Osteocyte (in vitro differentiated cells): Measurements from ENCODE around the gene FUBP1. TPM values are rescaled to one million over a fixed set of nuclear protein-coding genes. Genes with fewer than 3 reads are reported as not detected.
"Not testable (repeated sequence)": the region's sequence is repeated elsewhere in the genome, so short reads cannot be mapped to it uniquely, and the experiment has no call there.

Source experiments
- DNase-seq: peaks from one replicate; pipeline ENCODE4 v3.0.0; 2021; ENCODE audit warnings: mixed read lengths; ENCODE audit not compliant: unreplicated experiment; ENCODE audit errors: extremely low spot score
- H3K27ac Mint-ChIP-seq: one replicate; pipeline ENCODE4 v1.8.0; 2021; ENCODE audit warnings: mild to moderate bottlenecking, mixed read lengths; ENCODE audit not compliant: unreplicated experiment
- H3K27me3 Mint-ChIP-seq: one replicate; pipeline ENCODE4 v1.8.0; 2021; ENCODE audit warnings: mixed read lengths; ENCODE audit not compliant: unreplicated experiment
- H3K36me3 Mint-ChIP-seq: one replicate; pipeline ENCODE4 v1.8.0; 2021; ENCODE audit warnings: mixed read lengths; ENCODE audit not compliant: unreplicated experiment
- H3K4me1 Mint-ChIP-seq: one replicate; pipeline ENCODE4 v1.8.0; 2021; ENCODE audit warnings: mixed read lengths; ENCODE audit not compliant: unreplicated experiment
- H3K4me3 Mint-ChIP-seq: one replicate; pipeline ENCODE4 v1.8.0; 2021; ENCODE audit warnings: mild to moderate bottlenecking, moderate library complexity, mixed read lengths; ENCODE audit not compliant: unreplicated experiment
- H3K9me3 Mint-ChIP-seq: one replicate; pipeline ENCODE4 v1.8.0; 2021; ENCODE audit warnings: mixed read lengths; ENCODE audit not compliant: unreplicated experiment
- CTCF ChIP-seq: fragments of 200-600 bp; sonication (generic); IDR thresholded peaks from 2 replicates; pipeline ENCODE4 v1.5.0; 2021; ENCODE audit warnings: antibody characterized with exemption, mild to moderate bottlenecking, moderate library complexity
- total RNA-seq: library from RNA; stranded (reverse); gene quantifications from 2 replicates; pipeline ENCODE4 v1.2.1, GENCODE V29; 2021

FUBP1 gene
- total RNA-seq, 1 donor from 2014 or later = 126 TPM

GRCh38 chr1:78005448-78005722 is 26.5 kb upstream of the FUBP1 start:
- no peaks in the 10 kb centered on the region for H3K27me3 Mint-ChIP-seq
- DNase-seq = no peak
- no peak for TF ChIP-seq CTCF
- H3K4me3 Mint-ChIP-seq = peak overlapping the region; percentile 93
- H3K27ac Mint-ChIP-seq = peak overlapping the region; percentile 97
- H3K4me1 Mint-ChIP-seq = peaks cover 50% of the 10 kb centered on the region
- no peaks in the 10 kb centered on the region for H3K9me3 Mint-ChIP-seq
- peaks cover 2% of the 10 kb centered on the region for H3K36me3 Mint-ChIP-seq

GRCh38 chr1:78004719-78005447 is 26.0 kb upstream of the FUBP1 start, which contains the start of gene DNAJB4:
Gene DNAJB4 (plus strand): TSS chr1:78004939. CDS start chr1:78005111, 172 bp downstream.
- Mint-ChIP-seq H3K36me3 (peaks cover 1% of the 10 kb centered on the region), H3K4me1 (peaks cover 46% of the 10 kb centered on the region), H3K27me3 (no peaks in the 10 kb centered on the region), H3K27ac (peak within 1 kb of the TSS; percentile 97), H3K4me3 (peak within 1 kb of the TSS; percentile 93), H3K9me3 (no peaks in the 10 kb centered on the region)
- no peak for TF ChIP-seq CTCF
- no peak for DNase-seq

GRCh38 chr1:78003882-78004718 is 25.2 kb upstream of the FUBP1 start:
- Mint-ChIP-seq H3K4me1 (peaks cover 38% of the 10 kb centered on the region), H3K9me3 (no peaks in the 10 kb centered on the region), H3K36me3 (no peaks in the 10 kb centered on the region), H3K27me3 (no peaks in the 10 kb centered on the region), H3K4me3 (peak overlapping the region; percentile 93), H3K27ac (peak overlapping the region; percentile 97)
- DNase-seq = no peak
- TF ChIP-seq CTCF = no peak

GRCh38 chr1:78003070-78003746 is 24.3 kb upstream of the FUBP1 start:
- no peak for TF ChIP-seq CTCF
- no peaks in the 10 kb centered on the region for H3K36me3 Mint-ChIP-seq
- peak overlapping the region; percentile 97 for H3K27ac Mint-ChIP-seq
- peaks cover 33% of the 10 kb centered on the region for H3K4me1 Mint-ChIP-seq
- H3K9me3 Mint-ChIP-seq = no peaks in the 10 kb centered on the region
- H3K27me3 Mint-ChIP-seq = no peaks in the 10 kb centered on the region
- H3K4me3 Mint-ChIP-seq = peak overlapping the region; percentile 65
- DNase-seq = no peak

- not testable (repeated sequence) for H3K4me3 Mint-ChIP-seq, H3K36me3 Mint-ChIP-seq, DNase-seq, H3K9me3 Mint-ChIP-seq, H3K27me3 Mint-ChIP-seq, H3K27ac Mint-ChIP-seq
- H3K4me1 Mint-ChIP-seq = peaks cover 21% of the 10 kb centered on the region
Measured at GRCh38 chr1:78000536-78000935, 21.7 kb upstream of the FUBP1 start.
